ENCODE measurements around the gene ACOX1.

Gene ACOX1

DNA sequence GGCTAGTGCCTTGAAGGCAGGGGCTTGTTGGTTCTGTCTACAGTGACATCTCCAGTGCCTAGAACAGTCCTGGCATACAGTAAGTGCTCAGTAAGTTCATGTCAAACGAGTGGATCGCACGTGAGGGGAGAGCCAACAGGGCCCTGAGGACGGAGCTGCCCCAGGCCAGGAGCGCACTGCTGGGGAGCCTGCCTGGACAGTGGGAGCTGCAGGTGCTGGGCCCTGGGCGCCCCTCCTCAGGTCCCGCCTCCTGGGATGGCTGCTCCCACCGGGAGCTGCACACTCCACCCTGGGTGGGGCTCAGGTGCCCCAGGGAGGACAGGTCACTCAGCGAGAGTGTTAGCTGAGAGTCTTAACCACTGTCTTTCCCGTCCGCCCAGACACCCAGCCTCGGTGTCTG is 46.3 kb upstream of the ACOX1 start:
- H3K4me2 ChIP-seq (ENCODE audit: low read depth, low read length, poor library complexity, severe bottlenecking) = no peak overlapping the region
- TF ChIP-seq EZH2phosphoT487 (IDR thresholded peaks at IDR 0.05; ENCODE audit: borderline replicate concordance) = no peak
- TF ChIP-seq, protein P1, sequence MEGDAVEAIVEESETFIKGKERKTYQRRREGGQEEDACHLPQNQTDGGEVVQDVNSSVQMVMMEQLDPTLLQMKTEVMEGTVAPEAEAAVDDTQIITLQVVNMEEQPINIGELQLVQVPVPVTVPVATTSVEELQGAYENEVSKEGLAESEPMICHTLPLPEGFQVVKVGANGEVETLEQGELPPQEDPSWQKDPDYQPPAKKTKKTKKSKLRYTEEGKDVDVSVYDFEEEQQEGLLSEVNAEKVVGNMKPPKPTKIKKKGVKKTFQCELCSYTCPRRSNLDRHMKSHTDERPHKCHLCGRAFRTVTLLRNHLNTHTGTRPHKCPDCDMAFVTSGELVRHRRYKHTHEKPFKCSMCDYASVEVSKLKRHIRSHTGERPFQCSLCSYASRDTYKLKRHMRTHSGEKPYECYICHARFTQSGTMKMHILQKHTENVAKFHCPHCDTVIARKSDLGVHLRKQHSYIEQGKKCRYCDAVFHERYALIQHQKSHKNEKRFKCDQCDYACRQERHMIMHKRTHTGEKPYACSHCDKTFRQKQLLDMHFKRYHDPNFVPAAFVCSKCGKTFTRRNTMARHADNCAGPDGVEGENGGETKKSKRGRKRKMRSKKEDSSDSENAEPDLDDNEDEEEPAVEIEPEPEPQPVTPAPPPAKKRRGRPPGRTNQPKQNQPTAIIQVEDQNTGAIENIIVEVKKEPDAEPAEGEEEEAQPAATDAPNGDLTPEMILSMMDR (conservative IDR thresholded peaks at IDR 0.05; ENCODE audit: low read length) = no peak
- no peaks in the 10 kb centered on the region for H4K20me1 ChIP-seq (ENCODE audit: insufficient read depth, low read length, poor library complexity, severe bottlenecking)
- no peak overlapping the region for H3K9ac ChIP-seq (ENCODE audit: low read depth, low read length, poor library complexity, severe bottlenecking)
- H3K4me3 ChIP-seq (ENCODE audit: low read length, poor library complexity, severe bottlenecking) = no peak overlapping the region
- no peaks in the 10 kb centered on the region for H3K79me2 ChIP-seq (ENCODE audit: insufficient read depth, low read length)
- no peaks in the 10 kb centered on the region for H3K36me3 ChIP-seq (ENCODE audit: insufficient read depth, low read length)
- H3K4me1 ChIP-seq (ENCODE audit: insufficient read depth, low read length, poor library complexity, severe bottlenecking) = peaks cover 20% of the 10 kb centered on the region
- H2AFZ ChIP-seq (ENCODE audit: low read length) = no peak overlapping the region
- no peaks in the 10 kb centered on the region for H3K27me3 ChIP-seq (ENCODE audit: insufficient read depth, low read length, poor library complexity, severe bottlenecking)
- H3K9me2 ChIP-seq (replicated peaks; ENCODE audit: low read depth, low read length) = no peaks in the 10 kb centered on the region
- peaks cover 5% of the 10 kb centered on the region; the same call in 1 of the 2 replicates for H3F3A ChIP-seq (ENCODE audit: low read depth)
- H3K9me3 ChIP-seq (ENCODE audit: insufficient read depth, low read depth, low read length) = no peaks in the 10 kb centered on the region

DNA sequence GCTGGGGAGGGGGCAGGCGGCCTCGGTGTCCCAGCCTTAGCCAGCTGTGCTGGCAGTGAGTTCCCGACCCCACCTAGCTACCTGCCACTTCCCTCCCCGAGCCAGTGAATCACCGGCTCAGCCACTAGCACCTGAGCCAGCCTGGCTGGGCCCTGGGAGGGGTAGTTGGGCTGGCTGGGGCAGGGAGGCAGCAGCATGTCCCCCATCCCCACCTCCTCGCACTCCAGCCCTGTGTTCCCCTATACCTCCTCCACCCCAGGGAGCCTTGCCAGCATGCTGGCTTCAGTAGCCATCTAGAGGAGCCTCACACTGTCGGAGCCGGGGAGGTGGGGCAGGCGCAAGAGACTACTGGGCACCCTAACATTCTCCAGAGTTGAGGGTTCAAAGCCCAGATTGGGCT is 45.4 kb upstream of the ACOX1 start:
- Histone ChIP-seq H3F3A (ENCODE audit: low read depth) (no peaks in the 10 kb centered on the region), H3K36me3 (ENCODE audit: insufficient read depth, low read length) (no peaks in the 10 kb centered on the region), H3K4me2 (ENCODE audit: low read depth, low read length, poor library complexity, severe bottlenecking) (no peak overlapping the region), H3K9me3 (ENCODE audit: insufficient read depth, low read depth, low read length) (no peaks in the 10 kb centered on the region), H2AFZ (ENCODE audit: low read length) (no peak overlapping the region), H3K79me2 (ENCODE audit: insufficient read depth, low read length) (no peaks in the 10 kb centered on the region), H3K9me2 (replicated peaks; ENCODE audit: low read depth, low read length) (no peaks in the 10 kb centered on the region), H3K4me3 (ENCODE audit: low read length, poor library complexity, severe bottlenecking) (no peak overlapping the region), H4K20me1 (ENCODE audit: insufficient read depth, low read length, poor library complexity, severe bottlenecking) (no peaks in the 10 kb centered on the region), H3K4me1 (ENCODE audit: insufficient read depth, low read length, poor library complexity, severe bottlenecking) (peaks cover 22% of the 10 kb centered on the region), H3K27me3 (ENCODE audit: insufficient read depth, low read length, poor library complexity, severe bottlenecking) (no peaks in the 10 kb centered on the region), H3K9ac (ENCODE audit: low read depth, low read length, poor library complexity, severe bottlenecking) (no peak overlapping the region)
- no peak for TF ChIP-seq EZH2phosphoT487 (IDR thresholded peaks at IDR 0.05; ENCODE audit: borderline replicate concordance)
- TF ChIP-seq, protein P1 (conservative IDR thresholded peaks at IDR 0.05; ENCODE audit: low read length) = no peak

DNA sequence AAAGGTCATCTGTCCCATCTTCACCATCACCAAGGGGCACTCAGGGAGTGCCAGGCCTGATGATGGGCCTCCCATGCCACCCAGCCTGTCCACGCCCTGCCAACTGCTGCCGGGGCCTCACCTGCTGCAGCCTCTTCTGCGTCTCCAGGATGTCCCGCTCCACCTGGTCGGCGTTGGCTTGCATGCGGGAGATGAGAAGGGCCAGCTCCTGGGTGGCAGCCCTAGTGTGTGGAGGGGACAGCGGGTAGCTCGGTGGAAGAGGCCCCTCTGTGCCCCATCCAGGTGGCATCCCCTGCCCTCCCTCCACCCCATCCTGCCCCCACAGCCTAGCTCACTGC is 44.9 kb upstream of the ACOX1 start:
- TF ChIP-seq, protein P1 (conservative IDR thresholded peaks at IDR 0.05; ENCODE audit: low read length) = no peak
- no peak for TF ChIP-seq EZH2phosphoT487 (IDR thresholded peaks at IDR 0.05; ENCODE audit: borderline replicate concordance)
- Histone ChIP-seq H3K9me3 (ENCODE audit: insufficient read depth, low read depth, low read length) (no peaks in the 10 kb centered on the region), H3K4me2 (ENCODE audit: low read depth, low read length, poor library complexity, severe bottlenecking) (no peak overlapping the region), H3K9me2 (replicated peaks; ENCODE audit: low read depth, low read length) (no peaks in the 10 kb centered on the region), H3K36me3 (ENCODE audit: insufficient read depth, low read length) (no peaks in the 10 kb centered on the region), H2AFZ (ENCODE audit: low read length) (no peak overlapping the region), H3K79me2 (ENCODE audit: insufficient read depth, low read length) (no peaks in the 10 kb centered on the region), H3K9ac (ENCODE audit: low read depth, low read length, poor library complexity, severe bottlenecking) (no peak overlapping the region), H3K4me1 (ENCODE audit: insufficient read depth, low read length, poor library complexity, severe bottlenecking) (peaks cover 19% of the 10 kb centered on the region), H3K27me3 (ENCODE audit: insufficient read depth, low read length, poor library complexity, severe bottlenecking) (no peaks in the 10 kb centered on the region), H3K4me3 (ENCODE audit: low read length, poor library complexity, severe bottlenecking) (no peak overlapping the region), H4K20me1 (ENCODE audit: insufficient read depth, low read length, poor library complexity, severe bottlenecking) (no peaks in the 10 kb centered on the region), H3F3A (ENCODE audit: low read depth) (no peaks in the 10 kb centered on the region)
